Mesenchymal stem cell (in vitro differentiated cells and primary cell): Measurements from ENCODE around the gene TUT4.

ENCODE experiments used
- DNase-seq: peaks from one replicate; pipeline ENCODE4 v3.0.0-alpha.2; 2013
- H2AFZ ChIP-seq: one replicate; pipeline ENCODE4 v1.6.1; 2013; ENCODE audit warnings: low read depth, mild to moderate bottlenecking, control low read depth, inconsistent platforms, low read length, moderate library complexity
- H2AK5ac ChIP-seq: 2 replicates; pipeline ENCODE4 v1.6.1; 2013; ENCODE audit warnings: low read length, moderate library complexity, mild to moderate bottlenecking, inconsistent platforms; ENCODE audit not compliant: severe bottlenecking
- H2BK120ac ChIP-seq: one replicate; pipeline ENCODE4 v1.6.1; 2013; ENCODE audit warnings: low read depth, mild to moderate bottlenecking, inconsistent platforms, low read length, moderate library complexity
- H2BK12ac ChIP-seq, 2 experiments: one replicate each; pipeline ENCODE4 v1.6.1; 2013; ENCODE audit warnings: inconsistent platforms in 2 of 2, low read length in 2 of 2, mild to moderate bottlenecking in 2 of 2, moderate library complexity in 2 of 2, control low read depth in 1 of 2
- H2BK15ac ChIP-seq: one replicate; pipeline ENCODE4 v1.6.1; 2013; ENCODE audit warnings: mild to moderate bottlenecking, low read depth, inconsistent platforms; ENCODE audit not compliant: poor library complexity, severe bottlenecking
- H2BK5ac ChIP-seq: 2 replicates; pipeline ENCODE4 v1.6.1; 2013; ENCODE audit warnings: low read depth, mild to moderate bottlenecking, low read length, control low read depth, inconsistent platforms; ENCODE audit not compliant: poor library complexity, severe bottlenecking
- H3K14ac ChIP-seq, 2 experiments: one replicate each; pipeline ENCODE4 v1.6.1; 2013; ENCODE audit warnings: inconsistent platforms in 2 of 2, low read length in 2 of 2, control low read depth in 1 of 2, mild to moderate bottlenecking in 1 of 2, moderate library complexity in 1 of 2
- H3K18ac ChIP-seq, 2 experiments: one replicate each; pipeline ENCODE4 v1.6.1; 2013; ENCODE audit warnings: inconsistent platforms in 2 of 2, low read length in 2 of 2, control low read depth in 1 of 2, low read depth in 1 of 2, mild to moderate bottlenecking in 1 of 2
- H3K23ac ChIP-seq, 2 experiments: one replicate each; pipeline ENCODE4 v1.6.1; 2013; ENCODE audit warnings: inconsistent platforms in 2 of 2, low read length in 2 of 2, mild to moderate bottlenecking in 2 of 2, moderate library complexity in 2 of 2, control low read depth in 1 of 2
- H3K27ac ChIP-seq: 2 replicates; pipeline ENCODE4 v1.5.1; 2013; ENCODE audit warnings: mild to moderate bottlenecking, moderate library complexity, low read length, control low read depth, inconsistent platforms; ENCODE audit not compliant: poor library complexity, severe bottlenecking
- H3K27me3 ChIP-seq, 2 experiments: 2 replicates each; pipeline versions ENCODE4 v1.6.1 to v1.7.0; 2013; ENCODE audit warnings: low read length in 2 of 2, mild to moderate bottlenecking in 2 of 2, moderate library complexity in 2 of 2, control low read depth in 1 of 2, inconsistent platforms in 1 of 2; ENCODE audit not compliant: control insufficient read depth in 1 of 2, insufficient read depth in 1 of 2
- H3K36me3 ChIP-seq, 2 experiments: 2 replicates each; pipeline versions ENCODE4 v1.6.1 to v1.7.0; 2013; ENCODE audit warnings: low read length in 2 of 2, control low read depth in 1 of 2, inconsistent platforms in 1 of 2, low read depth in 1 of 2, mild to moderate bottlenecking in 1 of 2; ENCODE audit not compliant: insufficient read depth in 2 of 2, control insufficient read depth in 1 of 2
- H3K4ac ChIP-seq, 2 experiments: one replicate each; pipeline ENCODE4 v1.6.1; 2013; ENCODE audit warnings: inconsistent platforms in 2 of 2, low read length in 2 of 2, mild to moderate bottlenecking in 2 of 2, moderate library complexity in 2 of 2, control low read depth in 1 of 2, low read depth in 1 of 2
- H3K4me1 ChIP-seq: 2 replicates; pipeline ENCODE4 v1.6.1; 2013; ENCODE audit warnings: low read depth, low read length, control low read depth; ENCODE audit not compliant: control insufficient read depth, insufficient read depth
- H3K4me2 ChIP-seq: 2 replicates; pipeline ENCODE4 v1.6.1; 2013; ENCODE audit warnings: low read length, mild to moderate bottlenecking, inconsistent platforms; ENCODE audit not compliant: poor library complexity, severe bottlenecking
- H3K4me3 ChIP-seq, 2 experiments: 2 replicates each; pipeline versions ENCODE4 v1.5.1 to v1.7.0; 2013; ENCODE audit warnings: low read length in 2 of 2, mild to moderate bottlenecking in 2 of 2, control low read depth in 1 of 2, low read depth in 1 of 2; ENCODE audit not compliant: insufficient read depth in 1 of 2
- H3K79me1 ChIP-seq: replicated peaks from 2 replicates; pipeline ENCODE4 v1.6.1; 2013; ENCODE audit warnings: mild to moderate bottlenecking, control low read depth, low read length, inconsistent platforms; ENCODE audit not compliant: poor library complexity, severe bottlenecking
- H3K9ac ChIP-seq: 2 replicates; pipeline ENCODE4 v1.7.0; 2013; ENCODE audit warnings: mild to moderate bottlenecking, low read length, moderate library complexity
- H3K9me3 ChIP-seq: 2 replicates; pipeline ENCODE4 v1.7.0; 2013; ENCODE audit warnings: mild to moderate bottlenecking, low read length; ENCODE audit not compliant: control insufficient read depth
- H4K8ac ChIP-seq: one replicate; pipeline ENCODE4 v1.6.1; 2013; ENCODE audit warnings: inconsistent platforms, mild to moderate bottlenecking, low read length, moderate library complexity
- H4K91ac ChIP-seq: one replicate; pipeline ENCODE4 v1.6.1; 2013; ENCODE audit warnings: mild to moderate bottlenecking, low read length, inconsistent platforms
- WGBS: methylation state at CpG from one replicate; pipeline ENCODE4 v1.1.7; 2013; ENCODE audit warnings: mixed read lengths; 5-methylcytosine and 5-hydroxymethylcytosine counted together

TUT4 gene

GRCh38 chr1:52393174-52393573 is 159.7 kb downstream of the TUT4 start:
- H3K4me3 ChIP-seq = no peak overlapping the region
- DNase-seq = no peak
- H3K27ac ChIP-seq = no peak overlapping the region
- no peak overlapping the region for H2AFZ ChIP-seq
- no peak overlapping the region for H2BK12ac ChIP-seq
- no peak overlapping the region for H2BK5ac ChIP-seq
- no peak overlapping the region for H2BK120ac ChIP-seq
- WGBS = 98% methylated on average over 4 of the region's 5 CpGs
- no peak overlapping the region for H2AK5ac ChIP-seq
- no peak overlapping the region for H3K4me2 ChIP-seq
- H4K8ac ChIP-seq = peak overlapping the region; percentile 30
- no peaks in the 10 kb centered on the region for H3K4me1 ChIP-seq
- H3K9me3 ChIP-seq = no peaks in the 10 kb centered on the region
- no peak overlapping the region for H3K18ac ChIP-seq
- H3K36me3 ChIP-seq = peaks cover 5 to 8% of the 10 kb centered on the region in 2 experiments
- H4K91ac ChIP-seq = no peak overlapping the region
- no peak overlapping the region for H3K23ac ChIP-seq
- H3K79me1 ChIP-seq = peaks cover 5% of the 10 kb centered on the region
- no peak overlapping the region for H3K4ac ChIP-seq
- H3K9ac ChIP-seq = no peak overlapping the region
- H3K27me3 ChIP-seq = no peaks in the 10 kb centered on the region
- H2BK15ac ChIP-seq = no peak overlapping the region
- no peak overlapping the region for H3K14ac ChIP-seq

GRCh38 chr1:52386458-52386857 is 166.4 kb downstream of the TUT4 start:
- H3K9me3 ChIP-seq = no peaks in the 10 kb centered on the region
- H3K4me2 ChIP-seq = no peak overlapping the region
- H3K9ac ChIP-seq = no peak overlapping the region
- H2BK5ac ChIP-seq = no peak overlapping the region
- no peaks in the 10 kb centered on the region for H3K27me3 ChIP-seq
- H3K4me1 ChIP-seq = no peaks in the 10 kb centered on the region
- H3K79me1 ChIP-seq = peaks cover 2% of the 10 kb centered on the region
- WGBS = 57% methylated on average over 5 of the region's 5 CpGs
- H2BK15ac ChIP-seq = no peak overlapping the region
- no peak overlapping the region for H2BK120ac ChIP-seq
- H4K8ac ChIP-seq = peak overlapping the region; percentile 42
- H3K18ac ChIP-seq = peak overlapping the region in 1 of 2 experiments; percentile 22
- H2AK5ac ChIP-seq = no peak overlapping the region
- DNase-seq = peak; percentile 39
- no peak overlapping the region for H4K91ac ChIP-seq
- no peak overlapping the region for H3K23ac ChIP-seq
- H3K4me3 ChIP-seq = no peak overlapping the region
- H2BK12ac ChIP-seq = no peak overlapping the region
- peaks cover 13 to 20% of the 10 kb centered on the region in 2 experiments for H3K36me3 ChIP-seq
- H3K27ac ChIP-seq = no peak overlapping the region
- no peak overlapping the region for H3K4ac ChIP-seq
- no peak overlapping the region for H3K14ac ChIP-seq
- peak overlapping the region; percentile 53 for H2AFZ ChIP-seq

GRCh38 chr1:52385376-52385775 is 167.5 kb downstream of the TUT4 start:
- no peak overlapping the region for H2AFZ ChIP-seq
- H3K18ac ChIP-seq = no peak overlapping the region
- H3K9ac ChIP-seq = no peak overlapping the region
- no peaks in the 10 kb centered on the region for H3K4me1 ChIP-seq
- H4K91ac ChIP-seq = no peak overlapping the region
- H3K23ac ChIP-seq = no peak overlapping the region
- H2BK15ac ChIP-seq = no peak overlapping the region
- H3K4me2 ChIP-seq = no peak overlapping the region
- H3K9me3 ChIP-seq = no peaks in the 10 kb centered on the region
- DNase-seq = no peak
- H2AK5ac ChIP-seq = no peak overlapping the region
- no peaks in the 10 kb centered on the region for H3K27me3 ChIP-seq
- no peak overlapping the region for H3K4ac ChIP-seq
- H3K27ac ChIP-seq = no peak overlapping the region
- no peak overlapping the region for H2BK5ac ChIP-seq
- 96% methylated on average over 3 of the region's 3 CpGs for WGBS
- no peak overlapping the region for H3K14ac ChIP-seq
- no peak overlapping the region for H4K8ac ChIP-seq
- no peak overlapping the region for H3K4me3 ChIP-seq
- H3K36me3 ChIP-seq = peaks cover 13 to 20% of the 10 kb centered on the region in 2 experiments
- H2BK12ac ChIP-seq = no peak overlapping the region
- H2BK120ac ChIP-seq = no peak overlapping the region
- peaks cover 2% of the 10 kb centered on the region for H3K79me1 ChIP-seq
